GM13976 (cell line): ENCODE data around the gene SH3GL1.

Source experiments
- DNase-seq: peaks from one replicate; pipeline ENCODE4 v3.0.0; 2012; ENCODE audit warnings: low spot score
- in situ Hi-C: fragments of 300-500 bp; cut with MboI; formaldehyde crosslinking; loops from one replicate; pipeline ENCODE4 v1.12.0; 2022; ENCODE audit warnings: low sequenced_read_pairs, mixed read lengths, inconsistent platforms; ENCODE audit not compliant: unreplicated experiment
- TF ChIP-seq, protein P1 (sequence below): IDR thresholded peaks from 2 replicates; pipeline ENCODE4 v1.5.1; 2012; ENCODE audit warnings: borderline replicate concordance, mild to moderate bottlenecking; ENCODE audit not compliant: insufficient read depth; ENCODE audit errors: extremely low read depth, missing control alignments, control extremely low read depth

The SH3GL1 gene

DNA sequence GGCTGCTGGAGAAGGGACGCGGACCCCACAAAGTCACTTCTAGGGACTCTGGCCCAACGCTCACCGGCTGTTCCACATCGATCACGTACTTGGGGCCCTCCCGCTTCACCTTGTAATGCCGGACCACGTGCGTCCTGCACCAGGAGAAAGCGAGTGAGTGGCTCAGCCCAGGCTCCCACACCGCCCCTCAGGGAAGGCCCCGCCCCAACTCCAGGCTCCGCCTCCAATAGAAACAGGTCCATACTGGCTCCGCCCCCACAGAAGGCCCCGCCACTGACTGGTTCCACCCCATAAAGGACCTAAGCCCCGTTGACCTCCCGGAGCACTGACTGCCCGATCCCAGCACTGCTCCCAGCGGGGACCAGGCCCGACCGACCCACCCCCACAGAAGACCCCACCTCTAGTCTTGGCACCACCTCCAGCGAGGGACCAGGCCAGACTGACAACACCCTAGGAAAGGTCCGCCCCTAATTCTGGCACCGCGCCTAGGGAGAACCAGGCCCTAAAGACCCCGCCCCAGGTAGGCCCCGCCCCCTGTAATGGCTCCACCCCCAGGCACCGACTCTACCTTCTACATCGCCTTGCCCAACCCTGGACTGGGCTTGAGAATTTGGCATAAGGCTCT lies 73.0 kb downstream of the SH3GL1 start:
- TF ChIP-seq, protein P1, sequence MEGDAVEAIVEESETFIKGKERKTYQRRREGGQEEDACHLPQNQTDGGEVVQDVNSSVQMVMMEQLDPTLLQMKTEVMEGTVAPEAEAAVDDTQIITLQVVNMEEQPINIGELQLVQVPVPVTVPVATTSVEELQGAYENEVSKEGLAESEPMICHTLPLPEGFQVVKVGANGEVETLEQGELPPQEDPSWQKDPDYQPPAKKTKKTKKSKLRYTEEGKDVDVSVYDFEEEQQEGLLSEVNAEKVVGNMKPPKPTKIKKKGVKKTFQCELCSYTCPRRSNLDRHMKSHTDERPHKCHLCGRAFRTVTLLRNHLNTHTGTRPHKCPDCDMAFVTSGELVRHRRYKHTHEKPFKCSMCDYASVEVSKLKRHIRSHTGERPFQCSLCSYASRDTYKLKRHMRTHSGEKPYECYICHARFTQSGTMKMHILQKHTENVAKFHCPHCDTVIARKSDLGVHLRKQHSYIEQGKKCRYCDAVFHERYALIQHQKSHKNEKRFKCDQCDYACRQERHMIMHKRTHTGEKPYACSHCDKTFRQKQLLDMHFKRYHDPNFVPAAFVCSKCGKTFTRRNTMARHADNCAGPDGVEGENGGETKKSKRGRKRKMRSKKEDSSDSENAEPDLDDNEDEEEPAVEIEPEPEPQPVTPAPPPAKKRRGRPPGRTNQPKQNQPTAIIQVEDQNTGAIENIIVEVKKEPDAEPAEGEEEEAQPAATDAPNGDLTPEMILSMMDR: no peak
- in situ Hi-C loops: no loop called here

DNA sequence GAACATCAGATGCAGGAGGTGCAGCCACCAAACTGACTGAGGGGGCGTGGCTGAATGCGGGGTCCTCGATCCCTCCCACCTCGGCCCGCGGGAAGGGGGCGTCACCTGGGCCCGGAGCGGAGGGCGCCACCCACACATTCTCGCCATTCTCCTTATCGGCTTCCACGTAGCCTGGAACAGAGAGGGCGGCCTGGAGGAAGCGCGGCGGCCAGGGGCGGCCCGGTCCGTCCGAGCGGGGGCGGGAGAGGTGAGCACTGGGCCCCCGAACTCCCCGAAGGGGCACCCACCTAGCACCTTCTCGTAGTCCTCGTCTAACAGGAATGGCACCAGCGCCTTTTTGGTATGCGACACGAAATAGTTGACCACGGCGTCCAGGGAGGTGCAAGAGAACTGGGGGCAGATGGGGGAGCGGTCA lies 73.5 kb downstream of the SH3GL1 start:
- TF ChIP-seq, protein P1: no peak
- in situ Hi-C loops: no loop called here

More for the DNA sequence above, 73.0 kb downstream of the SH3GL1 start:
- peak; percentile 84 for DNase-seq

DNA sequence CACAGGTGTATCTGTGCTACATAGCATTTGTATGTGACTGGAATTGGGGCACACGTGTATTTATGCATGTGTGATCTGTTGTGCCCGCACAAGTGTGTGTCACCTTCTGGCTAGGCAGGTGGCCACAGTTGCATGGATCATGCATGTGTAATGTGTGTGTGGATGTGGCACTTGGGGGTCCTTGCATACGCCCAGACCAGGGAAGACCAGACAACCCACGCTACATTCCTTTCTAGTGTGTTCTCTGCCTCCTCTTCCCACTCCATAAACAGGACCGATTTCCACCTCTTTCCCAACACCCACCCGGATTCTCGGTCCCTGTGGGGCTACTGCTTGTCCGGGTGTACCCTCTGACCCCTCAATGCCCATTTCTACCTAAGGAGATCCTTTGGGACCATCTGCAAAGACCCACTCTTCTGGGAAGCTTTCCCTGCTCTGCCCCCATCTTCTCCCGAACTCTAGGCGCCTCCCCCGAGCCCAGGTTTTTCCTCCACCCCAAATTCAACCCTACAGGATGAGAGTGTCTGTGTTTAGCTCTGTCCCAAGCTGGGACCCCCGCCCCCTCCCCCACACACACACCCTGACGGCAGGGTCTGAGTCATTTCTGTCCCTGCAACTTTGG lies 74.0 kb downstream of the SH3GL1 start:
- DNase-seq: peak; percentile 12
- in situ Hi-C loops: no loop called here

More for the DNA sequence above, 73.5 kb downstream of the SH3GL1 start:
- DNase-seq: no peak

DNA sequence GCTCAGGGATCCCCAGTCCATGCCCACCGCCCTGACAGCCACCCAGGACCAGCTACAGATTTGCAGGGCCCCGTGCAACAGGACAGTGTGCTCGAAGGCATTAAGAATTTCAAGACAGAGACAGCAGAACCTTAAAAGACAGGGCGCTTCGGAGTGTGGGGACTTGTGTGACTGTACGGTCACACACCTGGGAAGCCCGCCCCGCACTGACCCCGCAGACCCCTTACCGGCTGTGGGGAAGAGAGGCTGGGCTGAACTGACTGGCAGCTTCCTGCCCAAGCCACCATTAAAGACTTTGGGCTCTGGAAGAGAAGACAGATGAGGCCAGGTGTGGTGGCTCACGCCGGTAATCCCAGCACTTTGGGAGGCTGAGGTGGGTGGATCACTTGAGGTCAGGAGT lies 76.1 kb downstream of the SH3GL1 start:
- in situ Hi-C loops: no loop called here
- DNase-seq: no peak
- TF ChIP-seq, protein P1: no peak

More for the DNA sequence above, 74.0 kb downstream of the SH3GL1 start:
- TF ChIP-seq, protein P1: no peak

DNA sequence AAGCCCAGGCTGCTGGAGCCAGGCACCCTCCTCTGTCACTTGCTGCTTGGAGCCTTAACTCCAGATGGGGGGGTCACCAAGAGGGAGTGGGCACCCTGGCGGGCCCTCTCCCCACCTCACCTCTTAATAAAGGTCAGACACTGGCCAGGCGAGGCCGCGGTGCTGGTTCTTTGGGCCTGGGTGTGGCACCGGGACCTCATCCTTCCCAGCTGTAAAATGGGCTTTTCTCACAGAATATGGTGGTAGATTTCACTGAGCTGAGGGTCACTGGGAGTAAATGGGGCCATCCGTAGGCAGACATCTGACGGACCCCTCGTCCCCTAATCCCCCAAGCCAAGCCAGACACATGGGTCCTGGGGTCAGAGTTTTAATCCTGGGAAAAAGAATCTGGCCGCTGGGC lies 76.7 kb downstream of the SH3GL1 start:
- TF ChIP-seq, protein P1: no peak
- peak; percentile 8 for DNase-seq
- in situ Hi-C loops: no loop called here

DNA sequence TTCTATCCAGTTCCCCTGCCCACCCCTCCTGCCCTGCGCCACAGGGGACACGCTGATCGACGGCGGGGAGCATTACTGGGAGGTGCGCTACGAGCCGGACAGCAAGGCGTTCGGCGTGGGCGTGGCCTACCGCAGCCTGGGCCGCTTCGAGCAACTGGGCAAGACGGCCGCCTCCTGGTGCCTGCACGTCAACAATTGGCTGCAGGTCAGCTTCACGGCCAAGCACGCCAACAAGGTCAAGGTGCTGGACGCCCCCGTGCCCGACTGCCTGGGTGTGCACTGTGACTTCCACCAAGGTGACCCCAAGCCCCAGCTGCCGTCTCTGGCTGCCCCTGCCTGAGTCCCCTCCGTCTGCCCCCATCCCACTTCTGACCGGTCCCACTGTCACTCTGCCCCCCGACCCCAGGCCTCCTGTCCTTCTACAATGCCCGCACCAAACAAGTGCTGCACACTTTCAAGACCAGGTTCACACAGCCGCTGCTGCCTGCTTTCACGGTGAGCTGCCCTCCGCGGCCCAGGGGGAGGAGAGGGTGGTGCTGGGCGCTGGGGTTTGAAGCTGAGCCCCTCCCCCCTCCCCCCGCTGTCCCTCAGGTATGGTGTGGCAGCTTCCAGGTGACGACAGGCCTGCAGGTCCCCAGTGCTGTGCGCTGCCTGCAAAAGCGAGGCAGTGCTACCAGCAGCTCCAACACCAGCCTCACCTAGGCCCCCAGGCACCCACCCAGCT lies 77.2 kb downstream of the SH3GL1 start:
- TF ChIP-seq, protein P1: no peak
- in situ Hi-C loops: no loop called here

More for the DNA sequence above, 77.2 kb downstream of the SH3GL1 start:
- peak; percentile 9 for DNase-seq
